GM13977 (cell line): ENCODE results near the gene PARD3.

Experiments
- DNase-seq: peaks from one replicate; pipeline ENCODE4 v3.0.0; 2012; ENCODE audit warnings: low spot score
- CTCF ChIP-seq: IDR thresholded peaks from 2 replicates; pipeline ENCODE4 v1.5.1; 2012; ENCODE audit warnings: mild to moderate bottlenecking, control low read depth; ENCODE audit not compliant: insufficient read depth; ENCODE audit errors: extremely low read depth, missing control alignments
- in situ Hi-C: fragments of 300-500 bp; cut with MboI; formaldehyde crosslinking; loops from one replicate; pipeline ENCODE4 v1.12.0; 2022; ENCODE audit warnings: low sequenced_read_pairs, low pct_unique_long_range_greater_than_20kb, mixed read lengths, inconsistent platforms; ENCODE audit not compliant: unreplicated experiment

The PARD3 gene

GRCh38 chr10:34539533-34540315 is 275.4 kb downstream of the PARD3 start:
- no peak for TF ChIP-seq CTCF
- in situ Hi-C loops = no loop called here
- DNase-seq = no peak

- DNase-seq = no peak
- in situ Hi-C loops = no loop called here
- no peak for TF ChIP-seq CTCF
Measured at GRCh38 chr10:34538281-34538829, 276.7 kb downstream of the PARD3 start.

GRCh38 chr10:34537629-34538231 is 277.4 kb downstream of the PARD3 start:
- in situ Hi-C loops = no loop called here
- TF ChIP-seq CTCF = no peak
- peak; percentile 39 for DNase-seq

GRCh38 chr10:34535872-34536271 is 279.2 kb downstream of the PARD3 start:
- in situ Hi-C loops = no loop called here

GRCh38 chr10:34530778-34531177 is 284.3 kb downstream of the PARD3 start:
- DNase-seq = no peak
- TF ChIP-seq CTCF = no peak
- in situ Hi-C loops = no loop called here

More at GRCh38 chr10:34535872-34536271, 279.2 kb downstream of the PARD3 start:
- DNase-seq = no peak
- no peak for TF ChIP-seq CTCF

GRCh38 chr10:34528320-34528719 is 286.8 kb downstream of the PARD3 start:
- no peak for DNase-seq
- in situ Hi-C loops = no loop called here
- TF ChIP-seq CTCF = no peak
